ENCODE data around the gene MTHFR. TPM values are rescaled to one million over a fixed set of nuclear protein-coding genes. Genes with fewer than 3 reads are reported as not detected.

The MTHFR gene
- total RNA-seq, 4 donors from 2014 or later, result 18.6 to 46.7 (median 27.9) TPM

GRCh38 chr1:11746092-11746491 is 59.7 kb downstream of the MTHFR start:
- Histone ChIP-seq H3K27me3 (no peaks in the 10 kb centered on the region), H3K4me3 (no peak overlapping the region), H3K36me3 (peaks cover 0 to 64% of the 10 kb centered on the region in 2 donors), H3K4me1 (peaks cover 0 to 9% (median 0%) of the 10 kb centered on the region in 3 donors), H3K27ac (no peak overlapping the region), H3K9me3 (no peaks in the 10 kb centered on the region)
- no peak for TF ChIP-seq POLR2AphosphoS5 (IDR thresholded peaks at IDR 0.05)
- no peak for TF ChIP-seq EP300 (IDR thresholded peaks at IDR 0.05)
- no peak for TF ChIP-seq CTCF (IDR thresholded peaks at IDR 0.05)
- TF ChIP-seq POLR2A (IDR thresholded peaks at IDR 0.05), result no peak
- WGBS, 2 donors (ENCODE audit: low coverage in 1 of 2), result 56 to 57% methylated on average over 2 to 5 of the region's 6 CpGs
- ATAC-seq, result no peak

- TF ChIP-seq CTCF (IDR thresholded peaks at IDR 0.05), result no peak
- no peak for TF ChIP-seq POLR2A (IDR thresholded peaks at IDR 0.05)
- TF ChIP-seq POLR2AphosphoS5 (IDR thresholded peaks at IDR 0.05), result no peak
- TF ChIP-seq EP300 (IDR thresholded peaks at IDR 0.05), result no peak
- ATAC-seq, result no peak
- WGBS, 2 donors (ENCODE audit: low coverage in 1 of 2), result 62 to 66% methylated on average over 4 of the region's 9 CpGs
- Histone ChIP-seq H3K4me3 (no peak overlapping the region), H3K9me3 (no peaks in the 10 kb centered on the region), H3K27ac (no peak overlapping the region), H3K36me3 (peaks cover 0 to 46% of the 10 kb centered on the region in 2 donors), H3K27me3 (no peaks in the 10 kb centered on the region), H3K4me1 (peaks cover 0 to 20% (median 4%) of the 10 kb centered on the region in 3 donors)
Observed at GRCh38 chr1:11744287-11744686, 61.5 kb downstream of the MTHFR start.

GRCh38 chr1:11741919-11742558 is 63.7 kb downstream of the MTHFR start:
- H3K36me3 ChIP-seq, result peaks cover 0 to 24% of the 10 kb centered on the region in 2 donors
- ATAC-seq, result no peak
- TF ChIP-seq EP300 (IDR thresholded peaks at IDR 0.05) (no peak), CTCF (IDR thresholded peaks at IDR 0.05) (no peak), POLR2A (IDR thresholded peaks at IDR 0.05) (no peak), POLR2AphosphoS5 (IDR thresholded peaks at IDR 0.05) (no peak)
- H3K27ac ChIP-seq, result no peak overlapping the region
- H3K27me3 ChIP-seq, result no peaks in the 10 kb centered on the region
- H3K4me3 ChIP-seq, result no peak overlapping the region
- 80 to 95% methylated on average over 2 to 5 of the region's 5 CpGs for WGBS, 2 donors (ENCODE audit: low coverage in 1 of 2)
- H3K9me3 ChIP-seq, result no peaks in the 10 kb centered on the region
- H3K4me1 ChIP-seq, result peaks cover 0 to 43% (median 8%) of the 10 kb centered on the region in 3 donors

GRCh38 chr1:11741482-11741881 is 64.3 kb downstream of the MTHFR start:
- Histone ChIP-seq H3K36me3 (peaks cover 0 to 18% of the 10 kb centered on the region in 2 donors), H3K4me3 (no peak overlapping the region), H3K27me3 (no peaks in the 10 kb centered on the region), H3K27ac (no peak overlapping the region), H3K4me1 (peaks cover 0 to 48% (median 8%) of the 10 kb centered on the region in 3 donors), H3K9me3 (no peaks in the 10 kb centered on the region)
- TF ChIP-seq POLR2AphosphoS5 (IDR thresholded peaks at IDR 0.05), result no peak
- no peak for TF ChIP-seq EP300 (IDR thresholded peaks at IDR 0.05)
- TF ChIP-seq POLR2A (IDR thresholded peaks at IDR 0.05), result no peak
- no peak for TF ChIP-seq CTCF (IDR thresholded peaks at IDR 0.05)
- no peak for ATAC-seq
- 90 to 100% methylated on average over 3 to 4 of the region's 4 CpGs for WGBS, 2 donors (ENCODE audit: low coverage in 1 of 2)

All from gastroesophageal sphincter (tissue), 4 donors.